DND-41 (cell line): ENCODE data around the gene ZHX3.

Source experiments
- ATAC-seq: fragments of 200-7000 bp; cut with Tn5 transposase; 3 replicates; pipeline ENCODE4 v1.9.1; 2021; ENCODE audit warnings: low read depth; ENCODE audit not compliant: insufficient read depth
- DNase-seq: peaks from one replicate; pipeline ENCODE4 v3.0.0-alpha.2; 2020
- H2AFZ ChIP-seq: 2 replicates; pipeline ENCODE4 v1.6.0; 2012; ENCODE audit warnings: low read depth, low read length
- H3K27ac ChIP-seq: 2 replicates; pipeline ENCODE4 v1.5.1; 2012; ENCODE audit warnings: low read length, inconsistent platforms
- H3K27me3 ChIP-seq: fragments of 200-600 bp; sonication (generic); 2 replicates; pipeline ENCODE4 v1.6.0; 2012; ENCODE audit warnings: low read length, mild to moderate bottlenecking, inconsistent platforms; ENCODE audit not compliant: insufficient read depth, poor library complexity
- H3K36me3 ChIP-seq: 2 replicates; pipeline ENCODE4 v1.5.1; 2012; ENCODE audit warnings: low read length, inconsistent platforms; ENCODE audit not compliant: insufficient read depth
- H3K4me1 ChIP-seq: 2 replicates; pipeline ENCODE4 v1.5.1; 2012; ENCODE audit warnings: mild to moderate bottlenecking, low read length; ENCODE audit not compliant: insufficient read depth
- H3K4me2 ChIP-seq: 2 replicates; pipeline ENCODE4 v1.6.0; 2012; ENCODE audit warnings: mild to moderate bottlenecking, moderate library complexity, low read length, inconsistent platforms; ENCODE audit not compliant: insufficient read depth
- H3K4me3 ChIP-seq, 2 experiments: fragments of 200-600 bp in 1 of 2; shearing (Covaris generic) in 1 of 2; 2 replicates each; pipeline ENCODE4 v1.5.1; 2012 to 2016; ENCODE audit warnings: inconsistent platforms in 2 of 2, low read length in 2 of 2, mild to moderate bottlenecking in 2 of 2, low read depth in 1 of 2, moderate library complexity in 1 of 2
- H3K79me2 ChIP-seq: 2 replicates; pipeline ENCODE4 v1.6.0; 2012; ENCODE audit warnings: low read length, inconsistent platforms; ENCODE audit not compliant: insufficient read depth
- H3K9ac ChIP-seq: 2 replicates; pipeline ENCODE4 v1.6.0; 2012; ENCODE audit warnings: low read depth, mild to moderate bottlenecking, inconsistent platforms, low read length, moderate library complexity
- H3K9me3 ChIP-seq: 2 replicates; pipeline ENCODE4 v1.5.1; 2012; ENCODE audit warnings: low read length, moderate library complexity, mild to moderate bottlenecking, inconsistent platforms; ENCODE audit not compliant: insufficient read depth, severe bottlenecking
- H4K20me1 ChIP-seq: 2 replicates; pipeline ENCODE4 v1.6.0; 2012; ENCODE audit warnings: low read length; ENCODE audit not compliant: insufficient read depth
- EZH2 ChIP-seq: IDR thresholded peaks from 3 replicates; pipeline ENCODE4 v1.6.1; 2012; ENCODE audit warnings: borderline replicate concordance, low read depth, mild to moderate bottlenecking, moderate library complexity, low read length, inconsistent platforms; ENCODE audit not compliant: severe bottlenecking
- TF ChIP-seq, protein P1 (sequence below): IDR thresholded peaks from 2 replicates; pipeline ENCODE4 v1.5.1; 2012; ENCODE audit warnings: borderline replicate concordance, low read length, moderate library complexity, mild to moderate bottlenecking; ENCODE audit not compliant: poor library complexity, severe bottlenecking; ENCODE audit errors: extremely low read depth

The ZHX3 gene

DNA sequence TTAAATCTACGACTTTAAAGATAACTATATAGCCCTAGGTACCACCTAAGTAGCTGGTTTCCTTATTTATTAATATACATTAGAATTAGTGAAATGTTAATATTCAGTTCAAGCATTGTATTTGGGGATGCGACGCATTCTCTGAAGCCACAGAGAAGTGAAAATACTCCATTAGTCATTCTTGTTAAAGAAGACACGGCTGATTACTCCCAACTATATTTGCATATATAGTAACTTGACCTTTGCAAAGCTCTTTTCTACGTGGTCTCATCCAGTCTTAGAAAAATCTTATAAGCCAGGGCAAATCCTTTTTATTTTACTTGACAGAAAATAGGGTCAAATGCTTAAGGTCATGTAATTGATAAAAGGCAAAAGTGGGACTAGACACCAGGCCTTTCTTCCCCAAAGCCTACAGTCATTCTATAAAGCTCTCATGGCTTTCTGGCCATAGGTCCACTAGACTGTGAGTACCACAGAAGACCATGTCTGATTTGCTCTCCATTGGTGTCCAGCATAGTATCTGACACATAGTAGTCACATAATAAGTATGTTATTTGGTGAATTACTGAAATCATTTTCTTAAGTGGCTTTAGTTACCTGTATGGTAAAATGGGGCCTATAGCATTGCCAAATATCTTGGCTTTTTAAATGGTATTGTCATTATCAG lies 11.3 kb downstream of the ZHX3 start:
- H3K9me3 ChIP-seq, result no peaks in the 10 kb centered on the region
- H3K27ac ChIP-seq, result no peak overlapping the region
- no peak overlapping the region for H3K4me2 ChIP-seq
- no peak overlapping the region for H3K4me3 ChIP-seq
- DNase-seq (no peak), ATAC-seq (no peak)
- peaks cover 5% of the 10 kb centered on the region; the same call in 1 of the 2 replicates for H4K20me1 ChIP-seq
- H3K9ac ChIP-seq, result no peak overlapping the region
- H2AFZ ChIP-seq, result no peak overlapping the region
- no peaks in the 10 kb centered on the region for H3K4me1 ChIP-seq
- TF ChIP-seq, protein P1, sequence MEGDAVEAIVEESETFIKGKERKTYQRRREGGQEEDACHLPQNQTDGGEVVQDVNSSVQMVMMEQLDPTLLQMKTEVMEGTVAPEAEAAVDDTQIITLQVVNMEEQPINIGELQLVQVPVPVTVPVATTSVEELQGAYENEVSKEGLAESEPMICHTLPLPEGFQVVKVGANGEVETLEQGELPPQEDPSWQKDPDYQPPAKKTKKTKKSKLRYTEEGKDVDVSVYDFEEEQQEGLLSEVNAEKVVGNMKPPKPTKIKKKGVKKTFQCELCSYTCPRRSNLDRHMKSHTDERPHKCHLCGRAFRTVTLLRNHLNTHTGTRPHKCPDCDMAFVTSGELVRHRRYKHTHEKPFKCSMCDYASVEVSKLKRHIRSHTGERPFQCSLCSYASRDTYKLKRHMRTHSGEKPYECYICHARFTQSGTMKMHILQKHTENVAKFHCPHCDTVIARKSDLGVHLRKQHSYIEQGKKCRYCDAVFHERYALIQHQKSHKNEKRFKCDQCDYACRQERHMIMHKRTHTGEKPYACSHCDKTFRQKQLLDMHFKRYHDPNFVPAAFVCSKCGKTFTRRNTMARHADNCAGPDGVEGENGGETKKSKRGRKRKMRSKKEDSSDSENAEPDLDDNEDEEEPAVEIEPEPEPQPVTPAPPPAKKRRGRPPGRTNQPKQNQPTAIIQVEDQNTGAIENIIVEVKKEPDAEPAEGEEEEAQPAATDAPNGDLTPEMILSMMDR, result no peak
- no peak for TF ChIP-seq EZH2
- no peaks in the 10 kb centered on the region for H3K27me3 ChIP-seq
- H3K36me3 ChIP-seq, result no peaks in the 10 kb centered on the region
- peaks cover 8% of the 10 kb centered on the region; the same call in 1 of the 2 replicates for H3K79me2 ChIP-seq

DNA sequence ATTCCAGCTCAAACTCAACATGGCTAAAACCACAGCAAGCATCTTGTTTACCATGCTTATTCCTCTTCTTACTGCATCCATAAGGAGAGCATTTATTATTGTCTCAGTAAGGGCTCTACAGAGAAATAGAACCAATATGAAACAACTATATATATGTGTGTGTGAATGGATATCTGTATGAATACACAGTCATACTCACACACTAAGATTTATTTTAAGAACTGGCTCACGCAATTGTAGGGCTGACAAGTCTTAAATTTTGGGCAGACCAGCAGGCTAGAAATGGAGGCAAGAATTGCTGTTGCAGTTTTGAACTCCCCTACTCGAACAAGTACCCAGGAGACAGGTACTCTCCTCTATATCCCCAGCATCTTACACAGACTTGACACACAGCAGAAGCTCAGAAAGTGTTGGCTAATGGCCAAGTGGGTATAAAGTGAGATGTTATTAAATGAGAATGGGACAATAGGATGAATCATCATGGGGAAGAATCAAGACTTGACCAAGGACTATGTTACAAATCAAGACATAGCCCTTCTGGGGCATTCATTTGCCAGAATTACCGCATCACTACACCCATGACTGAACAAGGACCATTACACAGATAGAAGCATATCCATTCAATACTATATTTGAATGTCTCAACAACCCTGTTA lies 13.0 kb downstream of the ZHX3 start:
- no peaks in the 10 kb centered on the region for H3K36me3 ChIP-seq
- no peak overlapping the region for H3K27ac ChIP-seq
- no peaks in the 10 kb centered on the region for H3K9me3 ChIP-seq
- H3K9ac ChIP-seq, result no peak overlapping the region
- ATAC-seq (no peak), DNase-seq (no peak)
- H4K20me1 ChIP-seq, result peaks cover 6% of the 10 kb centered on the region; the same call in 1 of the 2 replicates
- no peak overlapping the region for H3K4me3 ChIP-seq
- H3K4me1 ChIP-seq, result no peaks in the 10 kb centered on the region
- H3K79me2 ChIP-seq, result peaks cover 8% of the 10 kb centered on the region; the same call in 1 of the 2 replicates
- H3K4me2 ChIP-seq, result no peak overlapping the region
- H3K27me3 ChIP-seq, result no peaks in the 10 kb centered on the region
- H2AFZ ChIP-seq, result no peak overlapping the region
- TF ChIP-seq, protein P1, result no peak
- TF ChIP-seq EZH2, result no peak

DNA sequence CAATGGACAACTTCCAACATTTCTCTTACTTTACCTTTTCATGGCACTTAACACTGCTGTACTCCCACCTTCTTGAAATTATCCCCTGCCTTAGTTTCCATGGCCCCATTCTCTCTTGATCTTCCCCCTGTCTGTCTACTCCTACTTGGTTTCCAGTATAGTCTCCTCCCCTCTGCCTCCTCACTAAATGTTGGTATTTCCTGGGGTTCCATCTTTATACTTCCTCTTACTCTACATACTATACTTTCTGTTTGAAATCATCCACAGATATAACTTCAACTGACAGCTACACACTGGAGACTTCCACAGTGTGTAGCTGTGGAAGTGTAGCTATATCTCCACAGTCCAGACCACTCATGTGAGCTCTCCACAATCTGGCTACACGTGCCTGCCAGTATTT lies 13.5 kb downstream of the ZHX3 start:
- ATAC-seq (no peak; the same call in 2 of the 3 replicates), DNase-seq (no peak)
- Histone ChIP-seq H3K79me2 (peaks cover 8% of the 10 kb centered on the region; the same call in 1 of the 2 replicates), H3K4me3 (no peak overlapping the region), H3K4me2 (no peak overlapping the region), H3K4me1 (no peaks in the 10 kb centered on the region), H3K9me3 (no peaks in the 10 kb centered on the region), H3K27ac (no peak overlapping the region), H3K9ac (no peak overlapping the region), H3K36me3 (no peaks in the 10 kb centered on the region), H4K20me1 (peaks cover 6% of the 10 kb centered on the region; the same call in 1 of the 2 replicates), H2AFZ (no peak overlapping the region), H3K27me3 (no peaks in the 10 kb centered on the region)
- TF ChIP-seq, protein P1, result no peak
- no peak for TF ChIP-seq EZH2
